ENCODE data around the gene NR2F6. TPM values are rescaled to one million over a fixed set of nuclear protein-coding genes. Genes with fewer than 3 reads are reported as not detected.

The NR2F6 gene
- 15.0 and 16.5 TPM in 2 replicates for total RNA-seq

DNA sequence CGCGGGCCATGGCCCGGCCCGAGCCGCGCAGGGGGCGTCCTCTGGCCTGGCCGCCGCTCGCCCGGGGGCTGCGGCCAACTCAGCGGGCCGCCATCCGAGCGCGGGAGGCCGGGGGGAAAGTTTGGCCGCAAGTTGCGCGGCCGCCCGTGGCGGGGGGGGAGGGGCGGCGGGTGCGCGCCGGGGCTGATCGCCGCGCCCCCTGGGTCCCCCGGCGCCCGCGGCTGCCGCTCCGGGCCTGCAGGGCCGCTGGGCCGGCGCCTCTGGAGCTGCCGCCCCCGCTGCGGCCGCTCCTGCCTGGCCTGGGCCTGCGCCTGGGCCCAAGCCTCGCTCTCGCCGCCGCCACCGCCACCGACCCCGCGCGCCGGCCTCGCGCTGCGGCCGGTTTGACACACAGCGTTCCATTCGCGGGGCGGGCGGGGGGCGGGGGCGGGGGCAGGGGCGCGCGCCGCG is at the start of gene NR2F6:
TSS of gene NR2F6 (minus strand) at position 385 of the 450 bp plus-strand sequence. CDS start 699 bp downstream, outside the sequence.
- H3K9me3 Mint-ChIP-seq = no peaks in the 10 kb centered on the region
- H3K4me3 Mint-ChIP-seq = peak within 1 kb of the TSS; percentile 90
- H3K36me3 Mint-ChIP-seq (ENCODE audit: low read depth) = no peaks in the 10 kb centered on the region
- intact Hi-C loops (cut with micrococcal nuclease) = no loop called here
- peaks cover 16% of the 10 kb centered on the region for H3K27me3 Mint-ChIP-seq
- DNase-seq = no peak
- peak within 1 kb of the TSS; percentile 89 for H3K27ac Mint-ChIP-seq
- H3K4me1 Mint-ChIP-seq = peaks cover 7% of the 10 kb centered on the region

DNA sequence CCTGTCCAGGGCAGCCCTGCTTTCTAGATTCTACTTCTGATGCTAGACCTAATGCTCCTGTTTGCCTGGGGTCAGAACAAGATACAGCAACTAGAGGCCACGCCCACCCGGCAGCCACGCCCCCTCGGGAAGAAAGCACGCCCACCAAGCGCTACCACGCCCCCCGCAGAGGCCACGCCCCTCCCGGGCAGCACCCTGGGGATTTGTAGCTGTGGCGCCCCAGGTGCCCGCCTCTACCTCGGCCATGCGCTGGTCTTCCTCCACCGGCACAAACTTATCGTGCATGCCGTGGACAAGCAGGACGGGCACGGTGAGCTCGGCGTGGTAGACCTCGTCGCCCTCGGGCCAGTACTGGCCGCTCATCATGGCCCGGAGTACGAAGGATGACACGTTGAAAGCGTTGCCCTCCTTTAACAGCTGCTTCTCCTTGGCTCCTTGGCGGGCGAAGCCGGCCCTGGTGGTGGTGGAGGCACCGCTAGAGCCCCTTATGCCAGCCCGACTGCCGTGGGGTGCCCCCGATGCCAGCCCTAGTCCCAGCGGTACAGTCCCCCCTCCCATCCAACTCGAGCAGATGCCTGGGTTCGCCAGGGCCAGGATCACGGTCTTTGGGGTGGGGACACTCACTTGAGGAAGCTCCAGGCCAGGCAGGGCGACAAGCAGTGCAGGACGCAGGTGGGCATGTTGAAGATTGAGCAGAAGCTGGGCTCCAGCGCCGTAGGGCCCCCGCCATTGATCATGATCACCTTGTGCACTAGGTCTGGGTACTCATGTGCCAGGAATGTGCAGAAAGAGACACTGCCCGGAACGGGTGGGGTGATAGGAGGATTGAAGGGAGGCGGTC is 48.6 kb upstream of the NR2F6 start:
- H3K4me1 Mint-ChIP-seq = peaks cover 3% of the 10 kb centered on the region
- no peak overlapping the region for H3K4me3 Mint-ChIP-seq
- peaks cover 7% of the 10 kb centered on the region for H3K27me3 Mint-ChIP-seq
- intact Hi-C loops (cut with micrococcal nuclease) = no loop called here
- H3K9me3 Mint-ChIP-seq = no peaks in the 10 kb centered on the region
- peaks cover 10% of the 10 kb centered on the region for H3K36me3 Mint-ChIP-seq (ENCODE audit: low read depth)
- no peak overlapping the region for H3K27ac Mint-ChIP-seq
- DNase-seq = peak; percentile 88

DNA sequence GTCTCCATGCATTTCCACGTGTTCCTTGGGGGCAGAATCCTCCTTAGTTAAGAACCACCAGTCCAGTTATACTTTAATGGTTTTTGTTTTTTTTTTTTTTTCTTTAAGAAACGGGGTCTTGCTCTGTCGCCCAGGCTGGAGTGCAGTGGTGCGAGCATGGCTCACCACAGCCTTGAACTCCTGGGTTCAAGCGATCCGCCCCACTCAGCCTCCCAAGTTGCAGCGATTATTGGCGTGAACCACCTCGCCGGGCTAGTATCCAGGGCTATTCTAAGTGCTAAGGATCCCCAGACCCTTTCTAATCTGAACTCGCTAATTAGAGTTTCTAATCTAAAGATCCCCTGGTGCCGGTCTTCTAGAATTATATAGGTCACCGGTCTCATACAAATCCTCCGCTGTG is 47.9 kb upstream of the NR2F6 start:
- intact Hi-C loops (cut with micrococcal nuclease) = no loop called here
- peaks cover 3% of the 10 kb centered on the region for H3K4me1 Mint-ChIP-seq
- no peak overlapping the region for H3K27ac Mint-ChIP-seq
- peaks cover 7% of the 10 kb centered on the region for H3K27me3 Mint-ChIP-seq
- H3K4me3 Mint-ChIP-seq = no peak overlapping the region
- H3K9me3 Mint-ChIP-seq = no peaks in the 10 kb centered on the region
- DNase-seq = no peak
- H3K36me3 Mint-ChIP-seq (ENCODE audit: low read depth) = peaks cover 8% of the 10 kb centered on the region

DNA sequence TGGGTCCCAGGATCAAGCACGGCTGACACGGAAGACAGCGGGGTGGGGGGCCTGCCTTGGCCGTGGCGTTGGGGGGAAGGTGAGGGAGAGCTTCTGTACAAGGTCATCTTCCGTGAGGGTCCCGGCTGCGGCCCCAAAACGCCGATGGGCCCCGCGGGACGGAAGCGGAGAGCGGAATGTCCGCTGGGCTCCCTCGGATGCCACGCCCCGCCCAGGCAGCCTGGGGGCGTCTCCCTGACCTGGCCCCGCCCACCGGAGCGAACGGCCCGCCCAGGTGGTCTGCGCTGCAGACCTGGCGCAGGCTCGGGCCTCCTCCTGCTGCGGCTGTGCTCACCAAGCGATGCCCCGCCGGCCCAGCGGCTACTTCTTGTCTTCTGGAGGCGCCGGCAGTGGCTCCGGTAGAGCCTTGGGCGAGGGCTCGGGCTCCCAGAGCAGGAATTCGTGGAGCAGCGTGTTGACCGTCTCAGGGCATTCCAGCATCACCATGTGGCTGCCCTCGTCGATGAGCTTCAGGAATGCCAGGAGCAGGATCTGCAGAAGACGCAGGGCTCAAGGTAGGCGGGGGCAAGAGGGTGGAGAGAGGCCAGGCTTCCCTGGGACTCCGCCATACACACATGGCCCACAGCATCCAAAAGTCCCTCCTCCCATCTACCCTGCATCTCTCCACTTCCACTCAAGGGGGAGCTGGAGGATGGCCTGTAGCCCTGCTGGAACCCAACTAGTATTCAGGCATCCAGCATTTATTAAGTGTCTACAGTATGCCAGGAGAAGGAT is 46.8 kb upstream of the NR2F6 start:
- intact Hi-C loops (cut with micrococcal nuclease) = loop anchor here (1.0 kb wide), 4 partner anchors 13 to 113 kb away; partner anchors contain the start of genes ANO8, BST2 and MRPL34
- peak; percentile 95 for DNase-seq
- H3K36me3 Mint-ChIP-seq (ENCODE audit: low read depth) = peaks cover 3% of the 10 kb centered on the region
- peak overlapping the region; percentile 89 for H3K27ac Mint-ChIP-seq
- H3K4me1 Mint-ChIP-seq = peaks cover 3% of the 10 kb centered on the region
- no peaks in the 10 kb centered on the region for H3K9me3 Mint-ChIP-seq
- H3K4me3 Mint-ChIP-seq = peak overlapping the region; percentile 92
- H3K27me3 Mint-ChIP-seq = peaks cover 7% of the 10 kb centered on the region

DNA sequence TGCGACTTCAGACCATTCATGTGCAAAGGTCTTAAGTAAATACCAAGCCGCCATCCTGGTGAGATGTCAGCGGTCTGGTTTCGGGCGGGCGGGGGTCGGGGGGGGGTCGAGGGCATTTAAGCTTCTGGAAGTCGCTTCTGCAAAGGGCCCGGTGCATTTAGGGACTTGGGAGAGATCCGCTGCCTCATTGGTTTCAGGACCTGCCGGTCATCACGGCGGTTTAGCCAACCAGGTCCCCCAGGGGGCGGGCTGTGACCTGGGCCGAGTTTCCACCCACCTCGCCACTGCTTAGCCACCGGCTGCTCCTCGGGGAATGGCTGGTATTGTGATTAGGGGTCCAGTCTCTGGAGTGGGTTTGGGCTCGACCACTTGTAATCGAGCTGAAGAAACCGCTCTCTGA is 43.8 kb upstream of the NR2F6 start:
- Mint-ChIP-seq H3K4me1 (no peaks in the 10 kb centered on the region), H3K9me3 (no peaks in the 10 kb centered on the region), H3K4me3 (no peak overlapping the region), H3K36me3 (ENCODE audit: low read depth) (peaks cover 2% of the 10 kb centered on the region), H3K27me3 (peaks cover 7% of the 10 kb centered on the region), H3K27ac (no peak overlapping the region)
- intact Hi-C loops (cut with micrococcal nuclease) = loop anchor here (10.0 kb wide), 1 partner anchor 55 kb away; no protein-coding TSS in a partner anchor
- DNase-seq = peak; percentile 83

DNA sequence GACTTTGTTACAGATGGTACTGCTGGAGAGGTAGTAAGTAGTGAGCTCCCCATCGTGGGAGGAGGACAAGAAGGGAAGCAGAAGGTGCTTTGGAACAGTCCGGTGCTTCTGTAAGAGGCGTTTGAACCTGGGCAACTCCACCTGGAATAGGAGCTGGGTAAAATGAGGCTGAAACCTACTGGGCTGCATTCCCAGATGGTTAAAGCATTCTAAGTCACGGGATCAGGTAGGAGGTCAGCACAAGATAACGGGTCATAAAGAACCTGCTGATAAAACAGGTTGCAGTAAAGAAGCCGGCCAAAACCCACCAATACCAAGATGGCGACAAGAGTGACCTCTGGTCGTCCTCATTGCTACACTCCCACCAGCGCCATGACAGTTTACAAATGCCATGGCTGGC is 41.0 kb upstream of the NR2F6 start:
- H3K27ac Mint-ChIP-seq = no peak overlapping the region
- intact Hi-C loops (cut with micrococcal nuclease) = loop anchor here (10.0 kb wide), 1 partner anchor 52 kb away; no protein-coding TSS in a partner anchor
- no peaks in the 10 kb centered on the region for H3K9me3 Mint-ChIP-seq
- H3K27me3 Mint-ChIP-seq = peaks cover 9% of the 10 kb centered on the region
- H3K4me1 Mint-ChIP-seq = peaks cover 5% of the 10 kb centered on the region
- H3K36me3 Mint-ChIP-seq (ENCODE audit: low read depth) = peaks cover 9% of the 10 kb centered on the region
- DNase-seq = no peak
- H3K4me3 Mint-ChIP-seq = no peak overlapping the region

DNA sequence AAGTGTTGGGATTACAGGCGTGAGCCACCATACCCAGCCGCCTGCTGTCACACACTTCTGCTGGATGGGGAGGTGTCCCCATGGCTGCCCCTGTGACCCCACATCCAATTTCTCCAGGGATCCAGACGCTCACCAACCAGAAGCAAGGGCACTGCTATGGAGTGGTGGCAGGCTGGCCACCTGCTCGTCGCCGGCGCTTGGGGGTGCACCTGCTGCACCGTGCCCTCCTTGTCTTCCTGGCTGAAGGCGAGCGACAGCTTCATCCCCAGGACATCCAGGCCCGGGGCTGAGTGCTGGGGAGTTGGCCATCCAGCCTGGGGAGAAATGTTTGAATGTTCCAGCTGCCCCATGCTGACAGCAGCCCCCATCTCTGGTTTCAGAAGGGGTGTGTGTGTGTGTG is 40.5 kb upstream of the NR2F6 start:
- intact Hi-C loops (cut with micrococcal nuclease) = loop anchor here (10.0 kb wide), 1 partner anchor 51 kb away; no protein-coding TSS in a partner anchor
- no peak for DNase-seq
- Mint-ChIP-seq H3K9me3 (no peaks in the 10 kb centered on the region), H3K36me3 (ENCODE audit: low read depth) (peaks cover 9% of the 10 kb centered on the region), H3K27me3 (peaks cover 9% of the 10 kb centered on the region), H3K4me3 (no peak overlapping the region), H3K27ac (no peak overlapping the region), H3K4me1 (peaks cover 8% of the 10 kb centered on the region)

DNA sequence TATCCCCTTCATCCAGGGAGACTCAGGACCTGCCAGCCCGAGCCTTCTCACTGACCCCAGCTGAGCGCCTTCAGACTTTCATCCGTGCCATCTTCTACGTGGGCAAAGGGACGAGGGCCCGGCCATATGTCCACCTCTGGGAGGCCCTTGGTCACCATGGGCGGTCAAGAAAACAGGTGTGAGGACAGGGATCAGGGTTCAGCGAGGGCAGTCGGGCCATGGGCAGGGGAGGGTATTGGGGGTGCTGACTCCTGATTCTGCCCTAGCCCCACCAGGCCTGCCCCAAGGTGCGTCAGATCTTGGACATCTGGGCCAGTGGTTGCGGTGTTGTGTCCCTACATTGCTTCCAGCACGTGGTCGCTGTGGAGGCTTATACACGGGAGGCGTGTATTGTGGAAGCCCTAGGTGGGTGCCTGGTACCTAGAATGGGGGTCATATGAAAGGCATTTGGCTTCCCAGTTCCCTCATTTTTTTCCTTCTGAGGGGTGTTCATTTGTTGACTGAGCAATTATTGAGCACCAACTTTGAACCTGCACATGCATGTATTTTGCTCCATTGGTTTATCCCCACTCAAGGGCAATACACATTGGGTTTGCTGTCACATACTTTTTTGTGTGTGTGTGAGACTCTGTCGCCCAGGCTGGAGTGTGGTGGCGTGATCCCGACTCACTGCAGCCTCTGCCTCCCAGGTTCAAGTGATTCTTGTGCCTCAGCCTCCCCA is 39.9 kb upstream of the NR2F6 start:
- Mint-ChIP-seq H3K27ac (no peak overlapping the region), H3K27me3 (peaks cover 9% of the 10 kb centered on the region), H3K4me3 (no peak overlapping the region), H3K4me1 (peaks cover 8% of the 10 kb centered on the region), H3K9me3 (no peaks in the 10 kb centered on the region), H3K36me3 (ENCODE audit: low read depth) (peaks cover 9% of the 10 kb centered on the region)
- no peak for DNase-seq
- intact Hi-C loops (cut with micrococcal nuclease) = loop anchor here (10.0 kb wide), 1 partner anchor 51 kb away; no protein-coding TSS in a partner anchor

DNA sequence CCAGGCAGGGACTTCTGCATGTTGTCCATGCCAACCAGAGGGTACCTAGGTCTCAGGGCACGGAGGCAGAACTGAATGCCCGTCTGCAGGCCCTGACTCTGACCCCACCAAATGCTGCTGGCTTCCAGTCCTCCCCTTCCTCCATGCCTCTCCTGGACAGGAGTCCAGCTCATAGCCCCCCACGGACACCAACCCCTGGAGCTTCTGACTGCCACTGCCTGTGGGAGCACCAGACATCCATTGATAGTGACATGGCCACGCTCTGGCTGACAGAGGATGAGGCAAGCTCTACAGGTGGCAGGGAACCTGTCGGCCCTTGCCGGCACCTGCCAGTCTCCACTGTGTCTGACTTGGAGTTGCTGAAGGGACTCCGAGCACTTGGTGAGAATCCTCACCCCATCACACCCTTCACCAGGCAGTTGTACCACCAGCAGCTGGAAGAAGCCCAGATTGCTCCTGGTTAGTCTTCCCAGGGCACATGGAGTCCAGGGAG is 37.8 kb upstream of the NR2F6 start:
- intact Hi-C loops (cut with micrococcal nuclease) = loop anchor here (2.0 to 10.0 kb wide), 3 partner anchors 49 to 513 kb away; no protein-coding TSS in a partner anchor
- Mint-ChIP-seq H3K9me3 (no peaks in the 10 kb centered on the region), H3K27ac (no peak overlapping the region), H3K27me3 (peaks cover 2% of the 10 kb centered on the region), H3K4me1 (peaks cover 8% of the 10 kb centered on the region), H3K4me3 (peak overlapping the region; percentile 39), H3K36me3 (ENCODE audit: low read depth) (peaks cover 9% of the 10 kb centered on the region)
- no peak for DNase-seq

DNA sequence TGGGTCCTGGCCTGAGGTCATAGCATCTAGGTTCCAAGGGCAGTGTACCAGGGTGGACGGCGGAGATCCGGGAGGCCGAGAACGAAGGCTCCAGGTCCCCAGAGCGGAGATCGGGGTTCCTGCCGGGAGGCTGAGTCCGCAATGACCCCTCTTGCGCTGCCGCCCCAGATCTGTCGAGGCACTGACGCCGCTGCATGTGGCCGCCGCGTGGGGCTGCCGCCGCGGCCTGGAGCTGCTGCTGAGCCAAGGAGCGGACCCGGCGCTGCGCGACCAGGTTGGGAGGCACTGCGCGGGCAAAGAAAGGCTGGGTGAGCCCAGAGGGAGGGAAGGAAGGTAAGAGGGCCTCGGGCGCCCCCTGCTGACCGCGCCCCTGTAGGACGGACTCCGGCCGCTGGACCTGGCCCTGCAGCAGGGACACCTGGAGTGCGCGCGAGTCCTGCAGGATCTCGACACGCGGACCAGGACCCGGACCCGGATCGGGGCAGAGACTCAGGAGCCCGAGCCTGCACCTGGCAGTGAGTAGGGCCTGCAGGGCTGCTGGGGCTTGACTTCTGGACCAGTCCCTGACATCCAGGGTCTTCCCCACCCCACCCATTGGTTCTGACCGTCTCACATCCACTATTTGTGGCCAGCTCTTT is 36.9 kb upstream of the NR2F6 start:
- no peaks in the 10 kb centered on the region for H3K9me3 Mint-ChIP-seq
- H3K36me3 Mint-ChIP-seq (ENCODE audit: low read depth) = peaks cover 10% of the 10 kb centered on the region
- intact Hi-C loops (cut with micrococcal nuclease) = loop anchor here (1.0 to 10.0 kb wide), 5 partner anchors 21 to 512 kb away; no protein-coding TSS in a partner anchor
- peaks cover 8% of the 10 kb centered on the region for H3K4me1 Mint-ChIP-seq
- peak; percentile 94 for DNase-seq
- peaks cover 2% of the 10 kb centered on the region for H3K27me3 Mint-ChIP-seq
- H3K4me3 Mint-ChIP-seq = peak overlapping the region; percentile 92
- peak overlapping the region; percentile 87 for H3K27ac Mint-ChIP-seq

DNA sequence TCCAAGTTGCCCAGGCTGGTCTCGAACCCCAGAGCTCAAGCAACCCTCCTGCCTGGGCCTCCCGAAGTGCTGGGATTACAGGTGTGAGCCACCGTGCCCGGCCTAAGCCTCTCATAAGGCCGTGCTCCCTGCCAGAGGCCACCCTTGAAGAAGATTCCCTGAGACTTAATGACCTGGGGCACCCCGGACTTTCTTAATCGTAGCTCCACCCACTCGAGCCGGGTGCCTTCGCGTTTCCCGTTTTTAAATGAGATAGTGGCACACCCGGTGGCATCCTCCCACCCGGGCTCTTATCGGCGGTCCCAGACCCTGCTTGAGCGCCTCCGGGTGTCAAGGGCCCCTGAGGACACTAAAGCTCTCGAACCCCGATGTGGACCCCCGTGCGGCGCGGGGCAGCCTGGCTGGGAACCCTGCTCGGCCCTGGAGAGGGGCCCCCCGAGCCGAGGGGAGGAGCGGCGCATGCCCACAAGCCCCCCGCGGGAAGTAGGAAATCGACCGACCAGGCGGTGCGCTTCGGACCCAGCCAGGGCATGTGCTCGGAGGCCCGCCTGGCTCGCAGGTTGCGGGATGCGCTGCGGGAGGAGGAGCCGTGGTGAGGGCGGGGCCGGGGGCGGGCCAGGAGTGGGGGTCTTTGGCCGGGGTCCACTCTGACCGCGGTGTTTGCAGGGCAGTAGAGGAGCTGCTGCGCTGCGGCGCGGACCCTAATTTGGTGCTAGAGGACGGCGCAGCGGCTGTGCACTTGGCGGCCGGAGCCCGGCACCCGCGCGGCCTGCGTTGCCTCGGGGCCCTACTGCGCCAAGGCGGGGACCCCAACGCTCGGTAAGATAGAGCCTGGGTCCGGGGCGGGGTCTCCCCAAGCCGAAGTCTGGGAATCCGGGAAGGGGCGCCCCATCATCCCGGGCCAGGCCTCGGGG is 35.9 kb upstream of the NR2F6 start, which contains the start of gene ANKLE1:
TSS of gene ANKLE1 (plus strand) at position 511 of the 914 bp plus-strand sequence. CDS start at position 531, 20 bp downstream.
- Mint-ChIP-seq H3K4me1 (peaks cover 8% of the 10 kb centered on the region), H3K27me3 (peaks cover 2% of the 10 kb centered on the region), H3K36me3 (ENCODE audit: low read depth) (peaks cover 16% of the 10 kb centered on the region), H3K4me3 (peak within 1 kb of the TSS; percentile 92), H3K9me3 (no peaks in the 10 kb centered on the region), H3K27ac (peak within 1 kb of the TSS; percentile 87)
- peak; percentile 77 for DNase-seq
- intact Hi-C loops (cut with micrococcal nuclease) = loop anchor here (1.0 to 10.0 kb wide), 5 partner anchors 20 to 511 kb away; no protein-coding TSS in a partner anchor

DNA sequence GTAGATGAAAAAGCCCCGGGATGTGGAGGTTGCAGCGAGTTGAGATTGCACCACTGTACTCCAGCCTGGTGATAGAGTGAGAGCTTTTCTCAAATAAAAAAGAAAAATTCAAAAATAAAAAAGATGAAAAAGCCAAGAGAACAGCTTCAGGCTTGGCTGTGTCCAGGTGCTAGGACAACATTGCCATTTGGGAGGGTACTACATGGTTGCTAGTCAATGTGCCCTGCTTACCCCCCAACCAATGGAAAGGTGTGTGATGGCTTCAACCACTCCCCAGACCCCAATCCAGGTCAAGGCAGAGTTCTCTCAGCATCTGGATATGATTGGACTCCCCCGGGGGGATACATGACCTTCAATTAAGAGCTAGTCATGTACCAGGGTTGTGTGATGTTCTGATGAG is 33.7 kb upstream of the NR2F6 start:
- intact Hi-C loops (cut with micrococcal nuclease) = no loop called here
- Mint-ChIP-seq H3K36me3 (ENCODE audit: low read depth) (peaks cover 29% of the 10 kb centered on the region), H3K4me3 (no peak overlapping the region), H3K27me3 (peaks cover 2% of the 10 kb centered on the region), H3K27ac (no peak overlapping the region), H3K9me3 (no peaks in the 10 kb centered on the region), H3K4me1 (peaks cover 8% of the 10 kb centered on the region)
- no peak for DNase-seq

Measured in activated CD4-positive, alpha-beta T cell treated with anti-CD3 and anti-CD28 coated beads, Interleukin-2, amount 10 ng/mL, durations not matched to agents 24 days and 14 days (primary cell).